ENCODE measurements around the gene HSPA14.
"Not testable (repeated sequence)": the region's sequence is repeated elsewhere in the genome, so short reads cannot be mapped to it uniquely, and the experiment has no call there.

HSPA14 gene

DNA sequence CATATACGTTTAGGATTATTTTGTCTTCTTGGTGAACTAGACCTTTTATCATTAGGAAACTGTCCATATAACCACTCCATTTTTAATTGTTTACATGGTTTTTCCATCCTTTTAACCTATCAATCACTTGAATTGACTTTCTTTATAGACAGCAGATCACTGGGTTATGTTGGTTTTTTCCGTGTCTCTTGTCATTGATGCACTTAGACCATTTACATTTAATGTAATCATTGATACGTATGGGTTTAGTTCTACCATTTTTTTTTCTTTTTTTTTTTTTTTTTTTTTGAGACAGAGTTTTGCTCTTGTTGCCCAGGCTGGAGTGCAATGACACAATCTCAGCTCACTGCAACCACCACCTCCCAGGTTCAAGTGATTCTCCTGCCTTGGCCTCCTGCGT, 69.5 kb downstream of the HSPA14 start:
- H3K27me3 ChIP-seq (ENCODE audit: control insufficient read depth in 5 of 5, insufficient read depth in 4 of 5, low read length in 5 of 5); H3K4me3 ChIP-seq (ENCODE audit: low read depth in 1 of 5, low read length in 5 of 5); H3K9ac ChIP-seq (ENCODE audit: low read length in 5 of 5); H3K4me1 ChIP-seq (ENCODE audit: control insufficient read depth in 5 of 5, insufficient read depth in 5 of 5, low read length in 5 of 5); H3K9me3 ChIP-seq (ENCODE audit: control insufficient read depth in 5 of 5, low read length in 5 of 5); H3K27ac ChIP-seq (ENCODE audit: low read depth, low read length): not testable (repeated sequence)
- peaks cover 21 to 38% (median 33%) of the 10 kb centered on the region in 5 donors for H3K36me3 ChIP-seq (ENCODE audit: control insufficient read depth in 5 of 5, insufficient read depth in 5 of 5, low read length in 5 of 5)

GRCh38 chr10:14909101-14909500, 71.0 kb downstream of the HSPA14 start:
- Histone ChIP-seq H3K36me3 (ENCODE audit: control insufficient read depth in 5 of 5, insufficient read depth in 5 of 5, low read length in 5 of 5) (peaks cover 24 to 40% (median 29%) of the 10 kb centered on the region in 5 donors), H3K27me3 (ENCODE audit: control insufficient read depth in 5 of 5, insufficient read depth in 4 of 5, low read length in 5 of 5) (no peaks in the 10 kb centered on the region), H3K27ac (ENCODE audit: low read depth, low read length) (no peak overlapping the region), H3K4me3 (ENCODE audit: low read depth in 1 of 5, low read length in 5 of 5) (no peak overlapping the region), H3K9ac (ENCODE audit: low read length in 5 of 5) (no peak overlapping the region), H3K9me3 (ENCODE audit: control insufficient read depth in 5 of 5, low read length in 5 of 5) (no peaks in the 10 kb centered on the region), H3K4me1 (ENCODE audit: control insufficient read depth in 5 of 5, insufficient read depth in 5 of 5, low read length in 5 of 5) (no peaks in the 10 kb centered on the region)

DNA sequence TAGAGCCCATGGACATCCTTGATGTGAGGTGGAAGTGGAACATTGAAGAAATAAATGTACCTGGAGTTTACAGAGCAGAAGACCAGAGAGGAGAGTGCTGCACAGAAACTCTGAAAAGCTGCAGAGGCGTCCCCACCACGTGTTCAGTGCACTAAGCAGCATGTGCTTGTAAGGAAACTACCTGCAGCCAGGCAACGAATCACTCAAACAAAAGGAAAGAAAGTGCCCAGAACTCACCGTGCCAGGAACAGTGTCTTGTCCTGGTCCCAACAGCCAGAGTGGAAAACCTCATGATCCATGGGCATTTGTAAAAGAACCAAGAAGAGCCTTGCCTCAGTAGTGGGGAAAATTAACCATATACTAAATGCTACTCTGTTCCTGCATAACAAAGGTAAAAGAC, 72.8 kb downstream of the HSPA14 start:
- H3K27me3 ChIP-seq (ENCODE audit: control insufficient read depth in 5 of 5, insufficient read depth in 4 of 5, low read length in 5 of 5), result no peaks in the 10 kb centered on the region
- peaks cover 0 to under 1% (median 0%) of the 10 kb centered on the region in 5 donors for H3K9me3 ChIP-seq (ENCODE audit: control insufficient read depth in 5 of 5, low read length in 5 of 5)
- H3K36me3 ChIP-seq (ENCODE audit: control insufficient read depth in 5 of 5, insufficient read depth in 5 of 5, low read length in 5 of 5), result peaks cover 29 to 40% (median 32%) of the 10 kb centered on the region in 5 donors
- no peak overlapping the region for H3K27ac ChIP-seq (ENCODE audit: low read depth, low read length)
- no peak overlapping the region for H3K4me3 ChIP-seq (ENCODE audit: low read depth in 1 of 5, low read length in 5 of 5)
- no peaks in the 10 kb centered on the region for H3K4me1 ChIP-seq (ENCODE audit: control insufficient read depth in 5 of 5, insufficient read depth in 5 of 5, low read length in 5 of 5)
- no peak overlapping the region for H3K9ac ChIP-seq (ENCODE audit: low read length in 5 of 5)

DNA sequence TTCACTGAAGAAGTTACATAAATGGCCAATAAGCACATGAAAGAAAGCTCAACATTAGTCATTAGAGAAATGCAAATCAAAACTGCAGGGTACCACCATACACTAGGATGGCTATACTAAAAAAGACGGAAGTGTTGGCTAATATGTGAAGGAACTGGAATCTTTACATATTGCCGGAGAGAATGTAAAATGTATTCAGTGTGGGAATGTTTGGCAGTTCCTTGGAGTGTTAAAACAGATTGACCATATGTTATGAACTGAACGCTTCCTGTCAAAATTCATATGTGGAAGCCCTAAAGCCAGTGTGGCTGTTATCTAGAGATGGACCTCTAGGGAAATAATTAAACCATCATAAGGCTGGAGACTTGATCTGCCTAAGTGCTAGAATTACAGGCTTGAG, 73.7 kb downstream of the HSPA14 start:
- H3K4me3 ChIP-seq (ENCODE audit: low read depth in 1 of 5, low read length in 5 of 5), result no peak overlapping the region
- peaks cover 31 to 44% (median 37%) of the 10 kb centered on the region in 5 donors for H3K36me3 ChIP-seq (ENCODE audit: control insufficient read depth in 5 of 5, insufficient read depth in 5 of 5, low read length in 5 of 5)
- H3K9ac ChIP-seq (ENCODE audit: low read length in 5 of 5), result no peak overlapping the region
- H3K9me3 ChIP-seq (ENCODE audit: control insufficient read depth in 5 of 5, low read length in 5 of 5), result peaks cover 0 to 8% (median under 1%) of the 10 kb centered on the region in 5 donors
- no peaks in the 10 kb centered on the region for H3K27me3 ChIP-seq (ENCODE audit: control insufficient read depth in 5 of 5, insufficient read depth in 4 of 5, low read length in 5 of 5)
- no peaks in the 10 kb centered on the region for H3K4me1 ChIP-seq (ENCODE audit: control insufficient read depth in 5 of 5, insufficient read depth in 5 of 5, low read length in 5 of 5)
- no peak overlapping the region for H3K27ac ChIP-seq (ENCODE audit: low read depth, low read length)

GRCh38 chr10:14916600-14916999, 78.5 kb downstream of the HSPA14 start:
- Histone ChIP-seq H3K27ac (ENCODE audit: low read depth, low read length) (no peak overlapping the region), H3K9ac (ENCODE audit: low read length in 5 of 5) (no peak overlapping the region), H3K27me3 (ENCODE audit: control insufficient read depth in 5 of 5, insufficient read depth in 4 of 5, low read length in 5 of 5) (no peaks in the 10 kb centered on the region), H3K4me3 (ENCODE audit: low read depth in 1 of 5, low read length in 5 of 5) (no peak overlapping the region), H3K9me3 (ENCODE audit: control insufficient read depth in 5 of 5, low read length in 5 of 5) (peaks cover 4 to 22% (median 8%) of the 10 kb centered on the region in 5 donors), H3K4me1 (ENCODE audit: control insufficient read depth in 5 of 5, insufficient read depth in 5 of 5, low read length in 5 of 5) (no peaks in the 10 kb centered on the region), H3K36me3 (ENCODE audit: control insufficient read depth in 5 of 5, insufficient read depth in 5 of 5, low read length in 5 of 5) (peaks cover 40 to 61% (median 48%) of the 10 kb centered on the region in 5 donors)

GRCh38 chr10:14917827-14918226, 79.7 kb downstream of the HSPA14 start:
- no peaks in the 10 kb centered on the region for H3K4me1 ChIP-seq (ENCODE audit: control insufficient read depth in 5 of 5, insufficient read depth in 5 of 5, low read length in 5 of 5)
- H3K4me3 ChIP-seq (ENCODE audit: low read depth in 1 of 5, low read length in 5 of 5), result peak overlapping the region in 1 of 5 donors; percentile 3
- H3K27ac ChIP-seq (ENCODE audit: low read depth, low read length), result no peak overlapping the region
- H3K9me3 ChIP-seq (ENCODE audit: control insufficient read depth in 5 of 5, low read length in 5 of 5), result peaks cover 4 to 22% (median 8%) of the 10 kb centered on the region in 5 donors
- H3K9ac ChIP-seq (ENCODE audit: low read length in 5 of 5), result no peak overlapping the region
- peaks cover 49 to 72% (median 52%) of the 10 kb centered on the region in 5 donors for H3K36me3 ChIP-seq (ENCODE audit: control insufficient read depth in 5 of 5, insufficient read depth in 5 of 5, low read length in 5 of 5)
- no peaks in the 10 kb centered on the region for H3K27me3 ChIP-seq (ENCODE audit: control insufficient read depth in 5 of 5, insufficient read depth in 4 of 5, low read length in 5 of 5)

DNA sequence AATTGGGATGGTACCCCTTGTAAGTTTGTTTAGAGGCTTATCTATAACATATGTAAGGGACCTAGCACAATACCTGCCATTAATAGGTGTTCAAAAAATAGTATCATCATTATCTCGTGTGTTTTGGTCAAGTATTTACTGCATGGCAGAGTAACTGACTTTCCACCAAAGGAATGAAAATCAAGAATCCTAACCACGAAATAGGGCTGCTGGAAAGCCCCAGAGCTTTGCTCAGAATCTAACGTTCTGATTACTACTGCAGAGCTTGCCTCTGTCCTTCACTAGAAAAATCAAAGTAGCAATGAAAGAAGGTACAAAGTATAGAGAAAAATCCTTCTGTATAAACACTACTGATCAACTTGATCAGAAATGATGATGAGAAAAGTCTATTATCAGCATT, 80.9 kb downstream of the HSPA14 start:
- no peak overlapping the region for H3K9ac ChIP-seq (ENCODE audit: low read length in 5 of 5)
- H3K9me3 ChIP-seq (ENCODE audit: control insufficient read depth in 5 of 5, low read length in 5 of 5), result peaks cover 4 to 22% (median 8%) of the 10 kb centered on the region in 5 donors
- no peak overlapping the region for H3K4me3 ChIP-seq (ENCODE audit: low read depth in 1 of 5, low read length in 5 of 5)
- no peaks in the 10 kb centered on the region for H3K4me1 ChIP-seq (ENCODE audit: control insufficient read depth in 5 of 5, insufficient read depth in 5 of 5, low read length in 5 of 5)
- H3K36me3 ChIP-seq (ENCODE audit: control insufficient read depth in 5 of 5, insufficient read depth in 5 of 5, low read length in 5 of 5), result peaks cover 50 to 79% (median 63%) of the 10 kb centered on the region in 5 donors
- no peak overlapping the region for H3K27ac ChIP-seq (ENCODE audit: low read depth, low read length)
- no peaks in the 10 kb centered on the region for H3K27me3 ChIP-seq (ENCODE audit: control insufficient read depth in 5 of 5, insufficient read depth in 4 of 5, low read length in 5 of 5)

Measured in subcutaneous abdominal adipose tissue (tissue), 5 donors.